Choroid plexus epithelial cell (primary cell): ENCODE data around the gene ZMYND19.
"Not testable (repeated sequence)": the region's sequence is repeated elsewhere in the genome, so short reads cannot be mapped to it uniquely, and the experiment has no call there.

Source experiments
- DNase-seq: peaks from one replicate; pipeline ENCODE4 v3.0.0-alpha.2; 2010; ENCODE audit warnings: low read depth
- H3K4me3 ChIP-seq: 2 replicates; pipeline ENCODE4 v1.5.1; 2011; ENCODE audit warnings: low read depth, mild to moderate bottlenecking, control low read depth, low read length, moderate library complexity
- CTCF ChIP-seq: conservative IDR thresholded peaks from 2 replicates; pipeline ENCODE4 v1.5.1; 2011; ENCODE audit warnings: low read depth, mild to moderate bottlenecking, control low read depth, inconsistent platforms, low read length, moderate library complexity

ZMYND19 gene

GRCh38 chr9:137569609-137570203 lies 20.6 kb downstream of the ZMYND19 start:
- no peak for TF ChIP-seq CTCF
- DNase-seq = no peak
- H3K4me3 ChIP-seq = no peak overlapping the region

- not testable (repeated sequence) for DNase-seq, H3K4me3 ChIP-seq
Observed at GRCh38 chr9:137568445-137568844, 21.9 kb downstream of the ZMYND19 start.

GRCh38 chr9:137564817-137565411 lies 25.4 kb downstream of the ZMYND19 start:
- H3K4me3 ChIP-seq = no peak overlapping the region
- no peak for TF ChIP-seq CTCF
- DNase-seq = no peak

GRCh38 chr9:137564134-137564533 lies 26.2 kb downstream of the ZMYND19 start:
- no peak for TF ChIP-seq CTCF
- no peak for DNase-seq
- H3K4me3 ChIP-seq = no peak overlapping the region

GRCh38 chr9:137558127-137558526 lies 32.2 kb downstream of the ZMYND19 start:
- DNase-seq = no peak
- no peak for TF ChIP-seq CTCF
- no peak overlapping the region for H3K4me3 ChIP-seq

GRCh38 chr9:137556069-137556838 lies 34.1 kb downstream of the ZMYND19 start:
- TF ChIP-seq CTCF = no peak
- DNase-seq = peak; percentile 27
- H3K4me3 ChIP-seq = no peak overlapping the region

GRCh38 chr9:137555179-137555578 lies 35.1 kb downstream of the ZMYND19 start:
- no peak overlapping the region for H3K4me3 ChIP-seq
- no peak for TF ChIP-seq CTCF

More at GRCh38 chr9:137555179-137555578, 35.1 kb downstream of the ZMYND19 start:
- no peak for DNase-seq
